ENCODE measurements around the gene CTAGE1. TPM values are rescaled to one million over a fixed set of nuclear protein-coding genes. Genes with fewer than 3 reads are reported as not detected.

CTAGE1 gene
- total RNA-seq, 4 donors from 2014 or later, result not detected

GRCh38 chr18:22423878-22424564 is 6.3 kb upstream of the CTAGE1 start:
- WGBS, 2 donors, result 76 to 80% methylated on average over 9 of the region's 9 CpGs
- intact Hi-C loops (cut with DNase I; ENCODE audit: low total_unique reads), result no loop called here
- TF ChIP-seq CTCF (IDR thresholded peaks at IDR 0.05) (no peak), POLR2A (IDR thresholded peaks at IDR 0.05) (no peak)
- no peak overlapping the region for H3K4me3 ChIP-seq (ENCODE audit: low read depth, poor library complexity, severe bottlenecking)
- no peak for DNase-seq (ENCODE audit: low spot score in 2 of 2)

DNA sequence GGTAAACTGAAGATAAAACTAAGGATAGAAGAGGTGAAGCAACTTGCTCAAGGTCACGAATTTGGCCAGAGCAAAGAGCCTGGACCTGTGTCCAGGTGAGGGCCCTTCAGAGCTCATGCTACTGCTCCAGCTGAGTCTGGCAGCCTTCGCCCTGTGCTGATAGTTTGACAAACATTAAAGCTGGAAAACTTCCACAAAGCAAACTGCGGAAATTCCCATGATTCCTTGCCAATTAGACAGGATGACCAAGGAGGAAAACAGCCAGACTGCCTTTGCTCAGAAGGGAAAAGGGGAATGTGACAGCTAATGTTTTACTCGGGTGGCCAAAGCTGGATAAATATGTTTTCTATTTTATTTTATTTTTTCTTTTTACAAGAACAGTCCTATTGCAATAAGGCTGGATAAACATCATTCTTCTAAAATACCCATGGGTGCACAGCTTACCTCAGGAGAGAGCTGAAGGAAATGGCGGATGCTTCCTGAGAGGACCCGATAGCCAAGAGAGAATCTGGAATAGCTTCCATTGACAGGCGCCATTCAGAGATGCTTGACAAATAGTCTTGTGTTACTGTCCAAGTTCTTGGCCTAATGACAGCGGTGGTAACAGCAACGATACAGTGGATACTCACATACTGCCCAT is 5.3 kb upstream of the CTAGE1 start:
- no peak overlapping the region for H3K4me3 ChIP-seq (ENCODE audit: low read depth, poor library complexity, severe bottlenecking)
- intact Hi-C loops (cut with DNase I; ENCODE audit: low total_unique reads), result no loop called here
- 45 to 52% methylated on average over 9 of the region's 9 CpGs for WGBS, 2 donors
- TF ChIP-seq CTCF (IDR thresholded peaks at IDR 0.05) (no peak), POLR2A (IDR thresholded peaks at IDR 0.05) (no peak)
- DNase-seq (ENCODE audit: low spot score in 2 of 2), result peak in 1 of 2 donors; percentile 17

GRCh38 chr18:22420652-22421051 is 2.9 kb upstream of the CTAGE1 start:
- TF ChIP-seq CTCF (IDR thresholded peaks at IDR 0.05), result no peak
- TF ChIP-seq POLR2A (IDR thresholded peaks at IDR 0.05), result no peak
- no peak overlapping the region for H3K4me3 ChIP-seq (ENCODE audit: low read depth, poor library complexity, severe bottlenecking)
- WGBS, 2 donors, result 93 to 97% methylated on average over 2 of the region's 2 CpGs
- intact Hi-C loops (cut with DNase I; ENCODE audit: low total_unique reads), result no loop called here
- DNase-seq (ENCODE audit: low spot score in 2 of 2), result no peak

DNA sequence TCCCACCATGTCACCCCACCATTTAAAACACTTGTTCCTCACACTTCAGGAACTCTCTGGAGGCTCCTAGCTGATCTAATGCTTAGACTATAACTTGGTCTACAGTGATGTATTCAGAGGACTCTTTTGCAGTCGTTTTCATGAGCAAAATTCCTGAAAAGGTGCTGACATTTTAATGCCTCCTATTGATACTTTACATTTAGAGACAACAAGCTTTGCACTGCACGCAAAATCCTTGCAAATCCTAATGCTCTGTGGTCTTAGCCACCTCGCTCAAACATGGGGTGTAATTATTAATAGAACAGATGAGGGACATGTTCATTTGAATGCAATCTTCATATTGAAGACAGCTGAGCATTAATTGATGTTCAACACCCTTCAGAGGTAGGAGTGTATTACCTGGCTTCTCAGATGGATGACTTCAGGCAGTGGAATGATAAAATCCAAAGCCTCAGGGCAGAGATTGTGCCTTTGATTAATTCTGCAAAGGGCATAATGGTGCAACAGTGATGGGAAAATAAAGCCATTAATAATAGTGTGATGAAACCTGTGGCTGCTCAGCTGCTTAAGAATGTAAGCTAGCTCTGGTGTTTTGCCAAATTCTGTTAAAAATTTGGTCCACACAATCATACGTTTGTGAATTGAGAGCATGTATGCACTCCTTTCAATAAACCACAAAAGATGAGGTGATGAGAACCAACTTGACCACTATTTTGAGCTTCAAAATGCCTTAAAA is 5.4 kb downstream of the CTAGE1 start:
- no peak for DNase-seq (ENCODE audit: low spot score in 2 of 2)
- WGBS, 2 donors, result 53 to 56% methylated on average over 4 of the region's 4 CpGs
- no peak for TF ChIP-seq POLR2A (IDR thresholded peaks at IDR 0.05)
- TF ChIP-seq CTCF (IDR thresholded peaks at IDR 0.05), result no peak
- intact Hi-C loops (cut with DNase I; ENCODE audit: low total_unique reads), result no loop called here
- no peak overlapping the region for H3K4me3 ChIP-seq (ENCODE audit: low read depth, poor library complexity, severe bottlenecking)

- no peak overlapping the region for H3K4me3 ChIP-seq (ENCODE audit: low read depth, poor library complexity, severe bottlenecking)
- no peak for DNase-seq (ENCODE audit: low spot score in 2 of 2)
- intact Hi-C loops (cut with DNase I; ENCODE audit: low total_unique reads), result no loop called here
- WGBS, 2 donors, result 63 to 65% methylated on average over 5 of the region's 5 CpGs
- TF ChIP-seq POLR2A (IDR thresholded peaks at IDR 0.05) (no peak), CTCF (IDR thresholded peaks at IDR 0.05) (no peak)
These were observed 6.3 kb downstream of the CTAGE1 start for GRCh38 chr18:22411446-22411845.

Measured in lower leg skin (tissue), 4 donors.